ENCODE measurements around the gene RPS16.

The RPS16 gene

GRCh38 chr19:39412100-39412866 lies 23.5 kb downstream of the RPS16 start, which contains the start of gene PLEKHG2:
Gene PLEKHG2 (plus strand): TSS chr19:39412669. CDS start chr19:39414087, 1,418 bp downstream.
- Histone ChIP-seq H3K36me3 (ENCODE audit: control insufficient read depth, insufficient read depth, low read length) (peaks cover 8% of the 10 kb centered on the region), H3K4me3 (ENCODE audit: insufficient read depth, low read depth, low read length) (peak within 1 kb of the TSS; percentile 91), H3K4me1 (ENCODE audit: control insufficient read depth, insufficient read depth, low read length) (peaks cover 40% of the 10 kb centered on the region), H3K27me3 (ENCODE audit: control insufficient read depth, insufficient read depth, low read length, poor library complexity, severe bottlenecking) (peaks cover 8% of the 10 kb centered on the region), H3K9me3 (ENCODE audit: control insufficient read depth, low read length) (no peaks in the 10 kb centered on the region), H3K27ac (ENCODE audit: insufficient read depth, low read depth, low read length, poor library complexity, severe bottlenecking) (peak within 1 kb of the TSS; percentile 85)
- WGBS, 2 experiments: 0% methylated on average over 60 of the region's 60 CpGs

GRCh38 chr19:39411832-39412099 lies 24.0 kb downstream of the RPS16 start:
- H3K27me3 ChIP-seq (ENCODE audit: control insufficient read depth, insufficient read depth, low read length, poor library complexity, severe bottlenecking): peaks cover 13% of the 10 kb centered on the region
- 4 to 5% methylated on average over 7 of the region's 7 CpGs for WGBS, 2 experiments
- peak overlapping the region; percentile 43 for H3K4me3 ChIP-seq (ENCODE audit: insufficient read depth, low read depth, low read length)
- H3K4me1 ChIP-seq (ENCODE audit: control insufficient read depth, insufficient read depth, low read length): peaks cover 43% of the 10 kb centered on the region
- H3K9me3 ChIP-seq (ENCODE audit: control insufficient read depth, low read length): no peaks in the 10 kb centered on the region
- no peak overlapping the region for H3K27ac ChIP-seq (ENCODE audit: insufficient read depth, low read depth, low read length, poor library complexity, severe bottlenecking)
- H3K36me3 ChIP-seq (ENCODE audit: control insufficient read depth, insufficient read depth, low read length): peaks cover 8% of the 10 kb centered on the region

GRCh38 chr19:39411081-39411831 lies 24.5 kb downstream of the RPS16 start:
- H3K4me1 ChIP-seq (ENCODE audit: control insufficient read depth, insufficient read depth, low read length): peaks cover 43% of the 10 kb centered on the region
- peaks cover 8% of the 10 kb centered on the region for H3K36me3 ChIP-seq (ENCODE audit: control insufficient read depth, insufficient read depth, low read length)
- WGBS, 2 experiments: 48 to 52% methylated on average over 9 of the region's 9 CpGs
- no peaks in the 10 kb centered on the region for H3K9me3 ChIP-seq (ENCODE audit: control insufficient read depth, low read length)
- H3K4me3 ChIP-seq (ENCODE audit: insufficient read depth, low read depth, low read length): no peak overlapping the region
- H3K27me3 ChIP-seq (ENCODE audit: control insufficient read depth, insufficient read depth, low read length, poor library complexity, severe bottlenecking): peaks cover 13% of the 10 kb centered on the region
- no peak overlapping the region for H3K27ac ChIP-seq (ENCODE audit: insufficient read depth, low read depth, low read length, poor library complexity, severe bottlenecking)

GRCh38 chr19:39410831-39411080 lies 25.0 kb downstream of the RPS16 start:
- H3K36me3 ChIP-seq (ENCODE audit: control insufficient read depth, insufficient read depth, low read length): peaks cover 8% of the 10 kb centered on the region
- 66 to 80% methylated on average over 1 of the region's 1 CpG for WGBS, 2 experiments
- no peaks in the 10 kb centered on the region for H3K9me3 ChIP-seq (ENCODE audit: control insufficient read depth, low read length)
- H3K27ac ChIP-seq (ENCODE audit: insufficient read depth, low read depth, low read length, poor library complexity, severe bottlenecking): no peak overlapping the region
- H3K4me3 ChIP-seq (ENCODE audit: insufficient read depth, low read depth, low read length): no peak overlapping the region
- H3K27me3 ChIP-seq (ENCODE audit: control insufficient read depth, insufficient read depth, low read length, poor library complexity, severe bottlenecking): peaks cover 13% of the 10 kb centered on the region
- H3K4me1 ChIP-seq (ENCODE audit: control insufficient read depth, insufficient read depth, low read length): peaks cover 43% of the 10 kb centered on the region

GRCh38 chr19:39410017-39410830 lies 25.5 kb downstream of the RPS16 start:
- 3% methylated on average over 35 of the region's 35 CpGs for WGBS, 2 experiments
- Histone ChIP-seq H3K4me1 (ENCODE audit: control insufficient read depth, insufficient read depth, low read length) (peaks cover 39% of the 10 kb centered on the region), H3K27ac (ENCODE audit: insufficient read depth, low read depth, low read length, poor library complexity, severe bottlenecking) (no peak overlapping the region)

GRCh38 chr19:39409208-39410016 lies 26.3 kb downstream of the RPS16 start:
- Histone ChIP-seq H3K4me3 (ENCODE audit: insufficient read depth, low read depth, low read length) (peak overlapping the region; percentile 48), H3K36me3 (ENCODE audit: control insufficient read depth, insufficient read depth, low read length) (peaks cover under 1% of the 10 kb centered on the region), H3K4me1 (ENCODE audit: control insufficient read depth, insufficient read depth, low read length) (peaks cover 32% of the 10 kb centered on the region), H3K27me3 (ENCODE audit: control insufficient read depth, insufficient read depth, low read length, poor library complexity, severe bottlenecking) (peaks cover 13% of the 10 kb centered on the region), H3K9me3 (ENCODE audit: control insufficient read depth, low read length) (no peaks in the 10 kb centered on the region), H3K27ac (ENCODE audit: insufficient read depth, low read depth, low read length, poor library complexity, severe bottlenecking) (no peak overlapping the region)
- WGBS, 2 experiments: 1% methylated on average over 49 of the region's 52 CpGs

More at GRCh38 chr19:39410017-39410830, 25.5 kb downstream of the RPS16 start:
- Histone ChIP-seq H3K4me3 (ENCODE audit: insufficient read depth, low read depth, low read length) (peak overlapping the region; percentile 48), H3K9me3 (ENCODE audit: control insufficient read depth, low read length) (no peaks in the 10 kb centered on the region), H3K27me3 (ENCODE audit: control insufficient read depth, insufficient read depth, low read length, poor library complexity, severe bottlenecking) (peaks cover 13% of the 10 kb centered on the region), H3K36me3 (ENCODE audit: control insufficient read depth, insufficient read depth, low read length) (peaks cover 7% of the 10 kb centered on the region)

GRCh38 chr19:39408392-39409207 lies 27.1 kb downstream of the RPS16 start:
- Histone ChIP-seq H3K4me1 (ENCODE audit: control insufficient read depth, insufficient read depth, low read length) (peaks cover 30% of the 10 kb centered on the region), H3K9me3 (ENCODE audit: control insufficient read depth, low read length) (no peaks in the 10 kb centered on the region), H3K4me3 (ENCODE audit: insufficient read depth, low read depth, low read length) (no peak overlapping the region), H3K27ac (ENCODE audit: insufficient read depth, low read depth, low read length, poor library complexity, severe bottlenecking) (no peak overlapping the region), H3K36me3 (ENCODE audit: control insufficient read depth, insufficient read depth, low read length) (no peaks in the 10 kb centered on the region), H3K27me3 (ENCODE audit: control insufficient read depth, insufficient read depth, low read length, poor library complexity, severe bottlenecking) (peaks cover 13% of the 10 kb centered on the region)
- 84 to 89% methylated on average over 18 to 19 of the region's 20 CpGs for WGBS, 2 experiments

- Histone ChIP-seq H3K4me1 (ENCODE audit: control insufficient read depth, insufficient read depth, low read length) (peaks cover 33% of the 10 kb centered on the region), H3K27me3 (ENCODE audit: control insufficient read depth, insufficient read depth, low read length, poor library complexity, severe bottlenecking) (peaks cover 13% of the 10 kb centered on the region), H3K4me3 (ENCODE audit: insufficient read depth, low read depth, low read length) (peak overlapping the region; percentile 56), H3K9me3 (ENCODE audit: control insufficient read depth, low read length) (no peaks in the 10 kb centered on the region), H3K36me3 (ENCODE audit: control insufficient read depth, insufficient read depth, low read length) (no peaks in the 10 kb centered on the region), H3K27ac (ENCODE audit: insufficient read depth, low read depth, low read length, poor library complexity, severe bottlenecking) (no peak overlapping the region)
- 75 to 76% methylated on average over 40 of the region's 40 CpGs for WGBS, 2 experiments
Measured at GRCh38 chr19:39407660-39408391, 27.9 kb downstream of the RPS16 start.

- no peak overlapping the region for H3K27ac ChIP-seq (ENCODE audit: insufficient read depth, low read depth, low read length, poor library complexity, severe bottlenecking)
- H3K27me3 ChIP-seq (ENCODE audit: control insufficient read depth, insufficient read depth, low read length, poor library complexity, severe bottlenecking): peaks cover 13% of the 10 kb centered on the region
- H3K4me3 ChIP-seq (ENCODE audit: insufficient read depth, low read depth, low read length): peak overlapping the region; percentile 56
- WGBS, 2 experiments: 22% methylated on average over 14 of the region's 14 CpGs
- H3K36me3 ChIP-seq (ENCODE audit: control insufficient read depth, insufficient read depth, low read length): no peaks in the 10 kb centered on the region
- no peaks in the 10 kb centered on the region for H3K9me3 ChIP-seq (ENCODE audit: control insufficient read depth, low read length)
- H3K4me1 ChIP-seq (ENCODE audit: control insufficient read depth, insufficient read depth, low read length): peaks cover 34% of the 10 kb centered on the region
Measured at GRCh38 chr19:39407410-39407659, 28.4 kb downstream of the RPS16 start.
